Coronary artery (tissue), 2 donors: ENCODE results near the gene BTN1A1.
"Not testable (repeated sequence)": the region's sequence is repeated elsewhere in the genome, so short reads cannot be mapped to it uniquely, and the experiment has no call there.

ENCODE experiments used
- DNase-seq: peaks from one replicate; pipeline ENCODE4 v3.0.0-alpha.2; 2017; ENCODE audit warnings: low spot score
- H3K27ac ChIP-seq, 2 donors: fragments of 200-600 bp; sonication (generic); one replicate each; pipeline ENCODE4 v1.5.1; 2016 to 2019
- H3K4me3 ChIP-seq: fragments of 200-600 bp; sonication (generic); 2 replicates; pipeline ENCODE4 v1.5.1; 2016; ENCODE audit warnings: mild to moderate bottlenecking, moderate library complexity
- TF ChIP-seq, protein P1 (sequence below): fragments of 200-600 bp; sonication (generic); IDR thresholded peaks from one replicate; pipeline ENCODE4 v1.5.1; 2019; ENCODE audit warnings: antibody characterized with exemption

The BTN1A1 gene

GRCh38 chr6:26494117-26494516, 6.0 kb upstream of the BTN1A1 start:
- DNase-seq = no peak
- TF ChIP-seq, protein P1, sequence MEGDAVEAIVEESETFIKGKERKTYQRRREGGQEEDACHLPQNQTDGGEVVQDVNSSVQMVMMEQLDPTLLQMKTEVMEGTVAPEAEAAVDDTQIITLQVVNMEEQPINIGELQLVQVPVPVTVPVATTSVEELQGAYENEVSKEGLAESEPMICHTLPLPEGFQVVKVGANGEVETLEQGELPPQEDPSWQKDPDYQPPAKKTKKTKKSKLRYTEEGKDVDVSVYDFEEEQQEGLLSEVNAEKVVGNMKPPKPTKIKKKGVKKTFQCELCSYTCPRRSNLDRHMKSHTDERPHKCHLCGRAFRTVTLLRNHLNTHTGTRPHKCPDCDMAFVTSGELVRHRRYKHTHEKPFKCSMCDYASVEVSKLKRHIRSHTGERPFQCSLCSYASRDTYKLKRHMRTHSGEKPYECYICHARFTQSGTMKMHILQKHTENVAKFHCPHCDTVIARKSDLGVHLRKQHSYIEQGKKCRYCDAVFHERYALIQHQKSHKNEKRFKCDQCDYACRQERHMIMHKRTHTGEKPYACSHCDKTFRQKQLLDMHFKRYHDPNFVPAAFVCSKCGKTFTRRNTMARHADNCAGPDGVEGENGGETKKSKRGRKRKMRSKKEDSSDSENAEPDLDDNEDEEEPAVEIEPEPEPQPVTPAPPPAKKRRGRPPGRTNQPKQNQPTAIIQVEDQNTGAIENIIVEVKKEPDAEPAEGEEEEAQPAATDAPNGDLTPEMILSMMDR = no peak
- Histone ChIP-seq H3K4me3 (no peak overlapping the region), H3K27ac (no peak overlapping the region)

DNA sequence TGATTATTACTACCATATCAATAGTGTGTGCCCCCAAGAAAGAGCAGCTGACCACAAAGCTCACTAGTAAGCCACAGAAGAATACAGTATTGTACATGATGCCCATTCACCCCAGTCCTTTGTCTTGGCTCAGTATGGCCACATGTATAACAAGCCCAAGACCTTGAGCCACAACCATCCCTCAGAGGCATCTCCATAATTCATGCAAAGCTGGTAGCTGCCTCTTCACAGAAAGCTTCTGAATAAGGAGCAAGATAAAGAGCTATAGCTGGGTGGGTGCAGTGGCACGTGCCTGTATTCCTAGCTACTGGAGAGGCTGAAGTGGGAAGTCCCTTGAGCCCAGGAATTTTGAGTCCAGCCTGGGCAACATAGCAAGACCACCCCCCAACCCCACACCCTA, 4.8 kb upstream of the BTN1A1 start:
- TF ChIP-seq, protein P1 = no peak
- DNase-seq = no peak
- H3K4me3 ChIP-seq = no peak overlapping the region
- no peak overlapping the region for H3K27ac ChIP-seq

DNA sequence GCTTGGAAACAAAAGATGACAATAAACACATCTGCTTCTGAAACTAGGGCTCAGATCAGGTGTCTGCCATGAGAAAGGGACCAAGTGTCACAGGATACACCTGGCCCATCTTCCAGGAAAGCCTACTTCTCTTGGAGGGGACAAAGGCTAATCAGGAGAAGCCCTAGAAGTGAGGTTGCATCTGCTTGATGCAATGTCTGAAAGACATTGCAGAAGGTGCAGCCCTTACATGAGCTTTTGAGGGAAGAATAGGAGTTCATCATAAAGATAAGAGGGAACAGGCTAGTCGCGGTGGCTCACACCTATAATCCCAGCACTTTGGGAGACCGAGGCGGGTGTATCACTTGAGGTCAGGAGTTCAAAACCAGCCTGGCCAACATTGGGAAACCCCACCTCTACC, 2.5 kb upstream of the BTN1A1 start:
- no peak overlapping the region for H3K4me3 ChIP-seq
- DNase-seq = no peak
- TF ChIP-seq, protein P1 = no peak
- H3K27ac ChIP-seq = no peak overlapping the region

- no peak for DNase-seq
These were observed 1.4 kb downstream of the BTN1A1 start for GRCh38 chr6:26501482-26501986.

DNA sequence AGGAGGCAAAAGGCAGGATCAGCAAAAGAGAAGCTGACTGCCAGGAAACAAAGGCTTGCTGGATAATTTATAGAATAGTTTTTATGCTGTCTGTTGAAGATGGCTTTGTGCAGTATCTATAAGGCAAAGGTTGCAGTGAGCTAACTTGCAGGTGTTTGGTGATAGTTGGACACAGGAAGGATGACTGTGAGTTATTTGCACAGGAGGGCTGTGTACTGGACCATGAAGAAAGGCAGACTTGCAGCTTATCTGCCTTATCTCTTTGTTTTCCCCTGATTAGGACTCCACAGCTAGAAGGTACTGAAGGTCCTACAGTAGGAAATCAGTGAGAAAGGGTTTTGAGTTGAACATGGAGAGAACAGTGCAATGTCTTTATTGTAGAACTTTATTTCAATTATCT, 2.1 kb downstream of the BTN1A1 start:
- Histone ChIP-seq H3K27ac (no peak overlapping the region), H3K4me3 (peak overlapping the region; percentile 64)
- TF ChIP-seq, protein P1 = no peak
- DNase-seq = no peak

More at GRCh38 chr6:26501482-26501986, 1.4 kb downstream of the BTN1A1 start:
- peak overlapping the region; percentile 64 for H3K4me3 ChIP-seq
- TF ChIP-seq, protein P1 = no peak
- H3K27ac ChIP-seq = no peak overlapping the region

DNA sequence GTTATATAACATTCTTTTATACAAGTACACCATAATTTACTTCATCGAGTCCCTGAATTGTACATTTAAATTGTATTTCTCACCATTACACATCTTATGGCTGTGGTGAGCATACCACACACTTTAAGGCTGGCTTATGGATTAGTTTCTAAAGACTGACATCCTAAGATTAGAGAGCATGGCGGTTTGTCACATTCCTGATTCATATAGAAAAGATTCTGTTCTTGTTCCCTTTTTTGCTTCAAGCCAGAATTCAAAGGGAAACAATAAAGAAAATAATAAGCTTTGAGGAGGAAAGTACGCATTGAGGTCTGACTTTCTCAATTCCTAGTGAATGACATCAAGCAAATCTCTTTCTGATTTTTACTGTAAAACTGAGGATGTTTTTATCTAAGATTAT, 2.5 kb downstream of the BTN1A1 start:
- no peak for DNase-seq
- no peak overlapping the region for H3K4me3 ChIP-seq
- TF ChIP-seq, protein P1 = no peak
- H3K27ac ChIP-seq = no peak overlapping the region

DNA sequence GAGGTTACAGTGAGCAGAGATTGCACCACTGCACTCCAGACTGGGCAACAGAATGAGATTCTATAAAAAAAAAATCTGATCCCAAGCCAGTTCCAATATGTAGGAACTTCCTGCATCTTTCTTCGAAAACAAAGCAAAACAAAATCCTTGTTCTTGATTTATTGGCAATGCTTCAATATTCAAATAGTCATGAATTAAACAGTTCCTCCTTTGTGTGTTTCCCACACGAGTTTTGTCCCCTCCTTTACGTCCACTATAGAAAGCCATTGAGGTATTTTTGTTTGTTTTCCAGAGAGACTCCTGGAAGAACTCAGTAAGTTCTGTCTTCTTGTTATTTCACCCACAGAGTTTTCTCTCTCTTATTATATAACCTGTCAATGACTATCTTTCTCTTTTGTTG, 7.6 kb downstream of the BTN1A1 start:
- no peak for DNase-seq
- H3K4me3 ChIP-seq = no peak overlapping the region
- TF ChIP-seq, protein P1 = no peak
- no peak overlapping the region for H3K27ac ChIP-seq

GRCh38 chr6:26511033-26511432, 10.9 kb downstream of the BTN1A1 start:
- H3K4me3 ChIP-seq, H3K27ac ChIP-seq, DNase-seq: not testable (repeated sequence)
